HG02840 (cell line): ENCODE measurements around the gene SRGAP1.
A peak's percentile ranks its signal among the peaks of the same experiment; 100 is the strongest.

Experiments
- ATAC-seq: cut with Tn5 transposase; IDR thresholded peaks from one replicate; pipeline ENCODE4 v1.9.1; 2021; ENCODE audit warnings: mild to moderate bottlenecking, moderate library complexity, moderate number of reproducible peaks; ENCODE audit not compliant: unreplicated experiment, low FRiP score

The SRGAP1 gene

GRCh38 chr12:63844391-63845341 is at the start of gene SRGAP1:
SRGAP1 (plus strand) TSS chr12:63844700; CDS start chr12:63844817, 117 bp downstream.
- peak; percentile 28 for ATAC-seq

- ATAC-seq = no peak
Measured at GRCh38 chr12:63795032-63795687, 49.3 kb upstream of the SRGAP1 start.

- no peak for ATAC-seq
Measured at GRCh38 chr12:63795944-63796343, 48.6 kb upstream of the SRGAP1 start.

DNA sequence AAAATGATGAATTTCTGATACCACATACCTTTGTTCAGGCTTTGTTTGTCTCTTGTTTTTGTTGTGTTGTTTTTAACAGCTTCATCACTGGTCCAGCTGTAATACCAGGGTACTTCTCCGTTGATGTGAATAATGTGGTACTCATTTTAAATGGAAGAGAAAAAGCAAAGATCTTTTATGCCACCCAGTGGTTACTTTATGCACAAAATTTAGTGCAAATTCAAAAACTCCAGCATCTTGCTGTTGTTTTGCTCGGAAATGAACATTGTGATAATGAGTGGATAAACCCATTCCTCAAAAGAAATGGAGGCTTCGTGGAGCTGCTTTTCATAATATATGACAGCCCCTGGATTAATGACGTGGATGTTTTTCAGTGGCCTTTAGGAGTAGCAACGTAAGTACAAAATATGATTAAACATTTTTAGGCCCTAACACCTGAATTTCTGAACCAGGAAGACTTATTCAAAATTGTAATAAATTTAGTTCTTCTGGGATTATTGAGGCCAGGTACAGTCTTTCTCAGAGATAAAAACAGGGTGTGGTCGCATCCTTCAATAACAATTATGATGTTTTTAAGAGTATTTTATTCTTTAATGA is 42.4 kb upstream of the SRGAP1 start:
- ATAC-seq = no peak

GRCh38 chr12:63804746-63805145 is 39.8 kb upstream of the SRGAP1 start:
- no peak for ATAC-seq

DNA sequence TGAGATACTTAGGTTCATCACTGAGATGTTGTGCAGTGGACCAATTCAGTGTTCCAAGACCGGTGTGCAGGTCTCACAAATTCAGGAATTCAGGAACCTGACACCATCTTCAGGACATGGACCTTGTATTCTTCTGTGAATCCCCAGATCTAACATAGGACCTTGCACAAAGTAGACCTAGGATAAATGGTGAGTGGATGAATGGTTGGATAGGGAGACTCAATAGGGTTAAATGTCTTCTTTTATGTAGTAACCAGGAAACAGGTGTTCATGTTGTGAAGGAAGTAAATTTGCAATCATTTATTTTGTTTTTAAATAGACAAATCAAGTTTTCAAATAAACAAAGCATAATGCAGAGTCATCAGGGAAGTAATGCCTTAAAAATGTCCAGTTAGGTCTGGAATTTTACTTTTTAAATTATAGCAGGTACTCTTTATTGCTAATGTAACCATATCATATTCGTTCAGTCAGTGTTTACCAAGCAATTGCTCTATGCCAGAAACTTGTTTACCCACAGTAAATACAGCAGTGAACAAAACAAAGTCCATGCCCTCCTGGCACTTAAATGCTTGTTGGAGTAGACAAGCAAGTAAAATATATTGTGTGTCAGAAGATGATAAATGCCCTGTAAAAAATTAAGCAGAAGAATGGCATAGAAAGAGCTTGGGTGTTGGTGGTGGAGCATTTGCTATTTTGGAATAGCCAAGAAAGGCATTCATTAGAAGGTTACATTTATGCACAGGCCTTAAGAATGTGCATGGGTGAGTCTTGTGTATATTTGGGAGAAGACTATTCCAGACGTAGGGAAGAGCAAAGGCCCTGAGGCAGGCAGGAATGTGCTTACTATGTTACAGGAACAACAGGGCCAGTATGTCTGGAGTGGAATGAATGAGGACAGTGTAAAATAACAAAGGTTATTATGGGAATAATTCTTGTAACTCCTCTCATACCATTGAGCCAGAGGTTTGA is 38.5 kb upstream of the SRGAP1 start:
- ATAC-seq = no peak

DNA sequence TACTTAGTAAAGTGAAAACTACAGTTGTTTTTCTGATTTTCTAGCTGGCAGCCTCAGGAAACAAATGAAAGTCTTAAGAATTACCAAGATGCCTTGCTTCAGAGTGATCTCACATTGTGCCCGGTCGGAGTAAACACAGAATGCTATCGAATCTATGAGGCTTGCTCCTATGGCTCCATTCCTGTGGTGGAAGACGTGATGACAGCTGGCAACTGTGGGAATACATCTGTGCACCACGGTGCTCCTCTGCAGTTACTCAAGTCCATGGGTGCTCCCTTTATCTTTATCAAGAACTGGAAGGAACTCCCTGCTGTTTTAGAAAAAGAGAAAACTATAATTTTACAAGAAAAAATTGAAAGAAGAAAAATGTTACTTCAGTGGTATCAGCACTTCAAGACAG is 35.9 kb upstream of the SRGAP1 start:
- no peak for ATAC-seq

- no peak for ATAC-seq
Measured at GRCh38 chr12:63809566-63809965, 34.9 kb upstream of the SRGAP1 start.

GRCh38 chr12:63811334-63811733 is 33.2 kb upstream of the SRGAP1 start:
- no peak for ATAC-seq

DNA sequence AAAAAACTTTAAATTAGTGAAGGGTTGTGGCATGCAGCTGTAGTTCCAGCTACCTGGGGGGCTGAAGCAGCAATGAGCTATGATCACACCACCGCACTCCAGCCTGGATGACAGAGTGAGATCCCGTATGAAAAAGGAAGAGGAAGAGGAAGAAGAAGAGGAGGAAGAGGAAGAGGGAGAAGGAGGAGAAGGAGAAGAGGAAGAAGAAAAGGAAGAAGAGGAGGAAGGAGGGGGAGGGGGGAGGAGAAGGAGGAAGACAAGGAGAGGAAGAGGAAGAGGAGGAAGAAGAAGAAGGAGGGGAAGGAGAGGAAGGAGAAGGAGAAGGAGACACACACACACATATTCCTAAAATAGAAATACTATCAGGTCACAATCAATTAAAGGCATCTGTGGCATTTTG is 32.7 kb upstream of the SRGAP1 start:
- no peak for ATAC-seq

GRCh38 chr12:63814146-63814772 is 30.2 kb upstream of the SRGAP1 start:
- ATAC-seq = no peak

- ATAC-seq = no peak
Measured at GRCh38 chr12:63815482-63815852, 29.0 kb upstream of the SRGAP1 start.

DNA sequence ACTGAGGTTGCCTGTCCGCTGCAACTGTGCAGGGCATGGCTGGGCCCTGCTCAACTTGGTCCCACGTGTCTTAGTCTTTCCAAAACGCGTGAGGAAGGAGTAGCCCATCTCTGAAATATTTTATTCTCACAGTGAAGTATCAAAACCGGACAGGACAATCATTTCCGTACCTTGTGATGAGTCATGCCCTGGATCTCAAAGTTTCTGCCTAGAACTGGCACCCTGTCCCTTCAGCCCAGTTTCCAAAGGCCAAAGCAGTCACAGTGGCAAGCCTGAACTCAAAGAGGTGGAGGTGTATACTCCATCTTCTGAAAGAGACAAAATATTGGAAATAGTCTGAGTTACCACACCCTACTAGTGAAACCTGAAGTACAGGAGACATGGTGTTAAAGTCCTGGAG is 28.5 kb upstream of the SRGAP1 start:
- no peak for ATAC-seq

- no peak for ATAC-seq
Measured at GRCh38 chr12:63820427-63820826, 24.1 kb upstream of the SRGAP1 start.

GRCh38 chr12:63821781-63822251 is 22.7 kb upstream of the SRGAP1 start:
- ATAC-seq = no peak

DNA sequence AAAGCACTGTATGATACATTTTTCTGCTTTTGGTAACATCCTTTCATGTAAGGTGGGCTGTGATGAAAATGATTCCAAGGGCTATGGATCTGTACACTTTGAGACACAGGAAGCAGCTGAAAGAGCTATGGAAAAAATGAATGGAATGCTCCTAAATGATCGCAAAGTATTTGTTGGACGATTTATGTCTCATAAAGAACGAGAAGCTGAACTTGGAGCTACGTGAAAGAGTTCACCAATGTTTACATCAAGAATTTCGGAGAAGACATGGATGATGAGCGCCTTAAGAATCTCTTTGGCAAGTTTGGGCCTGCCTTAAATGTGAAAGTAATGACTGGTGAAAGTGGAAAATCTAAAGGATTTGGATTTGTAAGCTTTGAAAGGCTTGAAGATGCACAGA is 22.1 kb upstream of the SRGAP1 start:
- ATAC-seq = no peak

DNA sequence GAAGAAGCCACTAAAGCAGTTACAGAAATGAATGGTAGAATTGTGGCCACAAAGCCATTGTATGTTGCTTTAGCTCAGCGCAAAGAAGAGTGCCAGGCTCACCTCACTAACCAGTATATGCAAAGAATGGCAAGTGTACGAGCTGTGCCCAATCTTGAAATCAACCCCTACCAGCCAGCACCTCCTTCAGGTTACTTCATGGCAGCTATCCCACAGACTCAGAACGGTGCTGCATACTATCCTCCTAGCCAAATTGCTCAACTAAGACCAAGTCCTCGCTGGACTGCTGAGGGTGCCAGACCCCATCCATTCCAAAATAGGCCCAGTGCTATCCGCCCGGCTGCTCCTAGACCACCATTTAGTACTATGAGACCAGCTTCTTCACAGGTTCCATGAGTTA is 21.5 kb upstream of the SRGAP1 start:
- ATAC-seq = no peak

GRCh38 chr12:63826006-63826585 is 18.4 kb upstream of the SRGAP1 start:
- ATAC-seq = no peak

GRCh38 chr12:63828867-63829266 is 15.6 kb upstream of the SRGAP1 start:
- no peak for ATAC-seq
